HL-60 (cell line): ENCODE data around the gene CEP295NL.

Source experiments
- DNase-seq, 2 experiments: peaks; one replicate each; pipeline ENCODE4 v3.0.0-alpha.2; 2010 to 2020; ENCODE audit warnings: low read depth in 1 of 2, low spot score in 1 of 2
- H3K27ac ChIP-seq: fragments of 250-450 bp; sonication (Bioruptor Pico); replicated peaks from 2 replicates; pipeline ENCODE4 v1.5.1; 2020; ENCODE audit warnings: mild to moderate bottlenecking, moderate library complexity
- H3K27me3 ChIP-seq: fragments of 250-450 bp; sonication (Bioruptor Pico); 2 replicates; pipeline ENCODE4 v1.5.1; 2021; ENCODE audit warnings: mild to moderate bottlenecking, moderate library complexity; ENCODE audit not compliant: insufficient read depth, poor library complexity, severe bottlenecking
- H3K4me3 ChIP-seq: replicated peaks from 2 replicates; pipeline ENCODE4 v1.5.1; 2011; ENCODE audit warnings: mild to moderate bottlenecking, control low read depth, low read length; ENCODE audit not compliant: insufficient read depth
- CTCF ChIP-seq: IDR thresholded peaks from one replicate; pipeline ENCODE4 v1.5.1; 2011; ENCODE audit warnings: low read length, control low read depth, inconsistent platforms; ENCODE audit not compliant: insufficient read depth
- GABPA ChIP-seq: IDR thresholded peaks from 2 replicates; pipeline ENCODE4 v1.6.1; 2012; ENCODE audit warnings: low read depth
- POLR2AphosphoS5 ChIP-seq: IDR thresholded peaks from 2 replicates; pipeline ENCODE4 v1.6.1; 2012; ENCODE audit warnings: low read depth
- REST ChIP-seq: IDR thresholded peaks from 2 replicates; pipeline ENCODE4 v1.6.1; 2012; ENCODE audit warnings: low read depth; ENCODE audit not compliant: insufficient replicate concordance
- SPI1 ChIP-seq: IDR thresholded peaks from 2 replicates; pipeline ENCODE4 v1.6.1; 2012; ENCODE audit warnings: low read depth, mild to moderate bottlenecking, borderline replicate concordance

CEP295NL gene

GRCh38 chr17:78910497-78911284 lies 7.7 kb upstream of the CEP295NL start:
- peak; percentile 74 to 78 for DNase-seq
- H3K27ac ChIP-seq = peak overlapping the region; percentile 42
- TF ChIP-seq SPI1 (peak; percentile 90), REST (no peak)
- H3K4me3 ChIP-seq = no peak overlapping the region
- no peaks in the 10 kb centered on the region for H3K27me3 ChIP-seq

GRCh38 chr17:78908426-78908825 lies 5.4 kb upstream of the CEP295NL start:
- Histone ChIP-seq H3K4me3 (no peak overlapping the region), H3K27me3 (no peaks in the 10 kb centered on the region), H3K27ac (no peak overlapping the region)
- DNase-seq = no peak
- no peak for TF ChIP-seq SPI1
- no peak for TF ChIP-seq GABPA
- TF ChIP-seq REST = no peak
- no peak for TF ChIP-seq POLR2AphosphoS5
- TF ChIP-seq CTCF = no peak

GRCh38 chr17:78905541-78905940 lies 2.5 kb upstream of the CEP295NL start:
- Histone ChIP-seq H3K4me3 (no peak overlapping the region), H3K27me3 (no peaks in the 10 kb centered on the region), H3K27ac (no peak overlapping the region)
- no peak for TF ChIP-seq GABPA
- no peak for DNase-seq

GRCh38 chr17:78905116-78905515 lies 2.1 kb upstream of the CEP295NL start:
- TF ChIP-seq POLR2AphosphoS5 = no peak
- TF ChIP-seq CTCF = no peak
- no peak for TF ChIP-seq GABPA
- TF ChIP-seq REST = no peak
- no peak for TF ChIP-seq SPI1
- no peak for DNase-seq
- Histone ChIP-seq H3K4me3 (no peak overlapping the region), H3K27me3 (no peaks in the 10 kb centered on the region), H3K27ac (no peak overlapping the region)
